ENCODE data around the gene SERPINA7.
"Not testable (repeated sequence)": the region's sequence is repeated elsewhere in the genome, so short reads cannot be mapped to it uniquely, and the experiment has no call there.

DNA sequence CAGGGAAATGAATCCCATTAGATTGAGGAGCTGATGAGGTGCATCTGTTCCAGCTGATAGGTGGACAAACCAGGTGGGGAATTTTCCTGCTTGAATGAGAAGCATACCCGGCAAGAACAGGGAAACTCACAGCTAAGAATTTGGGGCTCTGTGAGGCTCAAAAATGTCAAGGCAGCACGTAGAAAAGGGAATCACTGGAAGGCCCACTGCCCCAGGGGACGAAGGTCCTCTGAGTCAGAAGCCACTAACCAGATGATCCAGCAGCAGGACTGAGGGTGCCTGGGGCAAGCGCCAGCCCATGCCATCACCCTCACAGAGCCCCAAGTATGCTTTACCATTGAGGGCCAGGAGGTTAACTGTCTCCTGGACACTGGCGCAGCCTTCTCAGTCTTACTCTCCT lies 37.9 kb downstream of the SERPINA7 start:
- TF ChIP-seq, protein P1, sequence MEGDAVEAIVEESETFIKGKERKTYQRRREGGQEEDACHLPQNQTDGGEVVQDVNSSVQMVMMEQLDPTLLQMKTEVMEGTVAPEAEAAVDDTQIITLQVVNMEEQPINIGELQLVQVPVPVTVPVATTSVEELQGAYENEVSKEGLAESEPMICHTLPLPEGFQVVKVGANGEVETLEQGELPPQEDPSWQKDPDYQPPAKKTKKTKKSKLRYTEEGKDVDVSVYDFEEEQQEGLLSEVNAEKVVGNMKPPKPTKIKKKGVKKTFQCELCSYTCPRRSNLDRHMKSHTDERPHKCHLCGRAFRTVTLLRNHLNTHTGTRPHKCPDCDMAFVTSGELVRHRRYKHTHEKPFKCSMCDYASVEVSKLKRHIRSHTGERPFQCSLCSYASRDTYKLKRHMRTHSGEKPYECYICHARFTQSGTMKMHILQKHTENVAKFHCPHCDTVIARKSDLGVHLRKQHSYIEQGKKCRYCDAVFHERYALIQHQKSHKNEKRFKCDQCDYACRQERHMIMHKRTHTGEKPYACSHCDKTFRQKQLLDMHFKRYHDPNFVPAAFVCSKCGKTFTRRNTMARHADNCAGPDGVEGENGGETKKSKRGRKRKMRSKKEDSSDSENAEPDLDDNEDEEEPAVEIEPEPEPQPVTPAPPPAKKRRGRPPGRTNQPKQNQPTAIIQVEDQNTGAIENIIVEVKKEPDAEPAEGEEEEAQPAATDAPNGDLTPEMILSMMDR (IDR thresholded peaks at IDR 0.05), result not testable (repeated sequence)
- not testable (repeated sequence) for TF ChIP-seq POLR2A (IDR thresholded peaks at IDR 0.05)
